HG02678 (cell line): ENCODE data around the gene LIN7A.
"Not testable (repeated sequence)": the region's sequence is repeated elsewhere in the genome, so short reads cannot be mapped to it uniquely, and the experiment has no call there.

ENCODE experiments used
- ATAC-seq: cut with Tn5 transposase; IDR thresholded peaks from one replicate; pipeline ENCODE4 v1.9.1; 2021; ENCODE audit warnings: mild to moderate bottlenecking, moderate library complexity; ENCODE audit not compliant: unreplicated experiment

Gene LIN7A

DNA sequence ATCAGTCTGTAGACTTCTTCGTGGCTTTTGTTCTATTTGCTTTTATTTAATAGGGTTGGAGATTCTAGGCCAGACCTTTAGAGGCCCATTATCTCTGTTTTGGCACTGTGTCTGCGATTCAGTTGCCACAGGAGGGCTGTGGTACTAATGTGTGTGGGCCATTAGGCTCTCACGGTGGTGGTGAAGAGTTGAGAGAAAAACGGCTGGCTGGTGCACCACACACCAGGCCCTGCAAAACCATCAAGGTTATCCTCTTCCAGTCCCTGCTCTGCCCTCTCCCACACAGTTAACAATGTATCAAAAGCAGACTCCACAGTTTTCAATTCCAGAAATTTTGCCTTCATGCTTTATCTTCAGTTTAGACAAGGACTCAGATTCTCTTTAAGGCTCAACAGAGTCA is 123.3 kb downstream of the LIN7A start:
- ATAC-seq = no peak

GRCh38 chr12:80813820-80814219 is 123.9 kb downstream of the LIN7A start:
- ATAC-seq = peak; percentile 38

DNA sequence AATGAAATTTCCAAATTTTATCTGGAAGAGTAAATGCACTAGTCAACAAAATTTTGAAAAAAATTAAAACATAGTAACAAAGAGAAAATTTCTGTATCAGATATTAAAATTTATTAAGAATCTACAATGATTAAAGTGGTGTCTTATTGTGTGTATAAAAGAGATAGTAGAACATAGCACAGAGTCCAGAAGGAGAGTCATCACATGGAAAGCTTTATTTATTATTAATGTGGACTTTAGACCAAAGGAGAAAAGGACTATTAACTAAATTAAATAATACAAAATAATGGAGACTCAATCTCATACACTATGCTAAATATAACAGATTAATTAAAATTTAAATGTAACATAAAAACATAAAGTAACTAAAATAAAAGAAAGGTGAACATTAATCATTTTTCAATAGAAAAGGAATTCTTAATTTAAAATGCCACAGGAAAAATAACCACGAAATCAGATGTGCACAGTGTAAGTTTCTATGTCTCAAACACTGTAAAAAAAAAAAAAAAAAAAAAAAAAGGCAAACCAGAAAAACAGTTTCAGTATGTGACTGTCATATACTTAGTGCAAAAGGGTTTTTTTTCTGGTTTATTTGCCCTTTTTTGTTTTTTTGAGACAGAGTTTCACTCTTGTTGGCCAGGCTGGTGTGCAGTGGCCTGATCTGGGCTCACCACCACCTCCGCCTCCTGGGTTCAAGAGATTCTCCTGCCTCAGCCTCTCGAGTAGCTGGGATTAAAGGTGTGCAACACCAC is 125.6 kb downstream of the LIN7A start:
- ATAC-seq = peak; percentile 36

DNA sequence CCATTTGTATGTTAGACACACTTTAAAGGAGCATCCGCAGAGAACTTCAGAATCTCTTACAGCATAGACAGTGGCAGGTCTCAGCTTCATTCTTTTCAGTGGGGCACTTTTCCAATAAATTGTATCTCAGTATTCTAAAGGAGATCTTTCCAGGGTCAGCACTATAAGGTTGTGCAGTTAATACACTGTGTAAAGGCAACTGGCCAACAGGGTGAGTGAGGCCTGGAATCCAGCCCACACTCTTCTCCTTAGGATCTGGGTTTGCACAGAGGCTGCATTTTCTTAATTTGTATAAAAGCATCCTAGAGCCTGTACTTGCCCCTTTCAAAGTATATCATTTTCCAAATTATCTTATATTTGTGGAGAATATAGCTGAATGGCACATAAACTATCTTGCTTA is 126.9 kb downstream of the LIN7A start:
- no peak for ATAC-seq

DNA sequence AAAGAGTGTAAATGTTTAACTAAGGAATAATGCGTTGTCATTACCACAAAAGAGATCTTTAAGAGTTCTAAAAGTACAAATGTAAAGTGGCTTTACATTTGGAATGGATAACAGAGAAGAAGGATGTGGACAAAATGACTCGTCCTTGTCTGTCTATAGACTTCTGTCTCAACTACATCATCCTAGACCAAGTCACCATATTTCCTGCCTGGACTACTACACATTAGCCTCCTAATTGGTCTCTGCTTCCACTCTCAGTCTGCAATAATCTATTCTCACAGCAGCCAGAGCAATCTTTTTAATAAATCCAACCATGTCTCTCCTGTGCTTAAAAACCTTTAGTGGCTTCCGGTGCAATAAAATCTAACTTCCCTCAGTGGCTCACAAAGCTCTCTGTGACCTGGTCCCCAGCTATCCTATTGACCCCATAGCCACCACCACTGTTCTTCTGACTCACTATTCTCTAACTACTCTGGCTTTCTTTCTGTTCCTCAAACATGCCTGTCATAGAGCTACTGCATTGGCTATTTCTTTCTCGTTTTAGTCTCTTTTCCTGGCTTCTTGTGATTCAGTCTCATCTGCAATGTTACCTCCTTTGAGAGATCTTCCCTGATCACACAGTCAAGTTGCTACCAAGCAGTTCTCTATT is 130.0 kb downstream of the LIN7A start:
- ATAC-seq = peak; percentile 74

DNA sequence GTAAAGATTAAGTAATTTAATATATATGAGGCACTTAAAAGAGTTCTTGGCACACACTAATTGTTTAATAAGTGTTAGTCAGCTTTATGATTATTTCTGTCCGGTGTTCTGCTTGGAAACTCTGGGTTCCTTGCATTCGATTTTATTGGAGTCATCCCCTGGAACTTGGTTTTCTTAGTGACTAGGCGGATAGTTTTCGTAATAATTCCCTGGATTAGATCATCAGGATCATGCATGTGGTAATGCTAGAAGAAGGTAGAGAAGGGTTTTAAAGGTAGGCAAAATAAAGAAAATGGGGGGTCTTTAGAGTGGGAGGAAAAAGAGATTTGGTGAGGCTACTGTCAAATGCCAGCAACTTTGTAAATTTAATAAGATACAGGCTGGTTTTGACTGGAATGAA is 132.6 kb downstream of the LIN7A start:
- ATAC-seq = no peak

DNA sequence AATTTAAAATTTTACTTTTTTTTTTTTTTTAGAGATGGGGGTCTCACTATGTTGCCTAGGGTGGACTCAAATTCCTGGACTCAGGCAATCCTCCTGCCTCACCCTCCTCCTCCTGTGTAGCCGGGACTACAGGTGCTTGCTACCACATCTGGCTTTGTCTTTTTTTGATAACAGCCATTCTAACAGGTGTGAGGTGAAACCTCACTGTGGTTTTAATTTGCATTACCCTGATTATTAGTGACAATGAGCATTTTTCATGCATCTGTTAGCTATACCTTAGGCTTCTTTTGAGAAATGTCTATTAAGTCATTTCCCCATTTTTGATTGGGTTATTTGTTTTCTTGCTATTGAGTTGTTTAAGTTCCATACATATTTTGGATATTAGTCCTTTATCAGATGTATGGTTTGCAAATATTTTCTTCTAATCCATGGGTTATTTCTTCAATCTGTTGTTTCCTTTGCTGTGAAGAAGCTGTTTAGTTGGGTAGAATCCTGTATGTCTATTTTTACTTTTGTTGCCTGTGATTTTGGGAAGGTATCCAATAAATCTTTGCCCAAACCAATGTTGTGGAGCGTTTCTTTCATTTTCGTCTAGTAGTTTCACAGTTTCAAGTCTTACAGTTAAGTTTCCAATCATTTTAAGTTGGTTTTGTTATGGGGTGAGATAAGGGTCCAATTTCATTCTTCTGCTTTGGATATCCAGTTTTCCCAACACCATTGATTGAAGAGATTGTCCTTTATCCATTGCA is 134.9 kb downstream of the LIN7A start:
- ATAC-seq = peak; percentile 89

DNA sequence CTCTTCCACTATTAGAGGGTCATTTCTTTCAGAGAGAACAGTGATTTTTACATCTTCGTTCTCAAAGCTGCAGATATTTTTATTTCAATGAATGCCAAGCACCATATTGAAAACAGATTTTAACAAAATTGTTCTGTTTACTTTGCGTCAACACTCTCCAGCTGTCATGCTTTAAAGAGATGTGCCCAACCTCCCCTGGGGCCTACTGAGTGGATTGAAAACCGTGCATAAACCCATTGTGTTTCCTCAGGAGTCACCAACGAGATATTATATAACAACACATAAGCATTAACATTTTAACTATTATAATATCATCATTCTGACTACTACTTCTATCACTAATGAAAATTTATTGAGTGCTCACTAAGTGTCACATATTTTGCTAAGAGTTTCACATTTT is 139.5 kb downstream of the LIN7A start:
- no peak for ATAC-seq

DNA sequence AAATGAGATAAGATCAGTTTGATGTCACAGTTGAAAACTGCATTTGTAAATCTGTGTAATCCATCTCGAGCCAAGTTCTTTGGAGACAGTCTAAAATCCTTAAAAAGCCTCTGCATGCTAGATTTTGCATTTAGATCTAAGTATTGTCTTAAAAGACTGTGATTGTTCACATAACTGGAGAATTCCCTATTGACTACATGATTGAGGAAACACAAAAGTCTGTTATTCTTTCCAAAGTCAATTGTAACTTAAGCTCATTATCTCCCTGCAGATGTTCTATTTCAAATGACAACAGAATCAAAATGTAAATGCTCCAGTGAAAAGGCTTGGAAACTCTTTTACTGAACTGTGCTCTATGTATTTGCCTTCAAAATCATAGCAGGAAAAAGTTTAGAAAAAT is 143.2 kb downstream of the LIN7A start:
- ATAC-seq = no peak

- no peak for ATAC-seq
Measured at GRCh38 chr12:80792861-80793260, 144.9 kb downstream of the LIN7A start.

- ATAC-seq = peak; percentile 52
Measured at GRCh38 chr12:80791863-80792262, 145.9 kb downstream of the LIN7A start.

DNA sequence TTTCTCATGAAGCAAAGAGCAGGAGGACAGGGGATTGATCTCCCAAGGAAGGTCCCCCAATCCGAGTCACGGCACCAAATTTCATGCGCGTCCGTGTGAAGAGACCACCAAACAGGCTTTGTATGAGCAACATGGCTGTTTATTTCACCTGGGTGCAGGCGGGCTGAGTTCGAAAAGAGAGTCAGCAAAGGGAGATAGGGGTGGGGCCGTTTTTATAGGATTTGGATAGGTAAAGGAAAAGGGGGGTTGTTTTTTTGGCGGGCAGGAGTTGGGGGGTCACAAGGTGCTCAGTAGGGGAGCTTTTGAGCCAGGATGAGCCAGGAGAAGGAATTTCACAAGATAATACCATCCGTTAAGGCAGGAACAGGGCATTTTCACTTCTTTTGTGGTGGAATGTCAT is 149.3 kb downstream of the LIN7A start:
- ATAC-seq = not testable (repeated sequence)

DNA sequence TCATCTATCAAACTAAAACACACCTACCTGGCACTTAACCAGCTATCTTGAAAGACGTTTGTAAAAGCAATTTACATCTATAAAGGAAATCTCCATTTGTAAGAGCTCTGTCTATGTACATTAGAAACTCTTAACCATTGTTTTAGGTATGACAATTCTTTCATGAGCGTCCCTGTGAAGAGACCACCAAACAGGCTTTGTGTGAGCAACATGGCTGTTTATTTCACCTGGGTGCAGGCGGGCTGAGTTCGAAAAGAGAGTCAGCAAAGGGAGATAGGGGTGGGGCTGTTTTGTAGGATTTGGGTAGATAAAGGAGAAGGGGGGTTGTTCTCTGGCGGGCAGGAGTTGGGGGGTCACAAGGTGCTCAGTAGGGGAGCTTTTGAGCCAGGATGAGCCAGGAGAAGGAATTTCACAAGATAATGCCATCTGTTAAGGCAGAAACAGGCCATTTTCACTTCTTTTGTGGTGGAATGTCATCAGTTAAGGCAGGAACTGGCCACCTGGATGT is 154.7 kb downstream of the LIN7A start:
- not testable (repeated sequence) for ATAC-seq

GRCh38 chr12:80781313-80781712 is 156.4 kb downstream of the LIN7A start:
- no peak for ATAC-seq

- no peak for ATAC-seq
Measured at GRCh38 chr12:80780746-80781145, 157.0 kb downstream of the LIN7A start.

DNA sequence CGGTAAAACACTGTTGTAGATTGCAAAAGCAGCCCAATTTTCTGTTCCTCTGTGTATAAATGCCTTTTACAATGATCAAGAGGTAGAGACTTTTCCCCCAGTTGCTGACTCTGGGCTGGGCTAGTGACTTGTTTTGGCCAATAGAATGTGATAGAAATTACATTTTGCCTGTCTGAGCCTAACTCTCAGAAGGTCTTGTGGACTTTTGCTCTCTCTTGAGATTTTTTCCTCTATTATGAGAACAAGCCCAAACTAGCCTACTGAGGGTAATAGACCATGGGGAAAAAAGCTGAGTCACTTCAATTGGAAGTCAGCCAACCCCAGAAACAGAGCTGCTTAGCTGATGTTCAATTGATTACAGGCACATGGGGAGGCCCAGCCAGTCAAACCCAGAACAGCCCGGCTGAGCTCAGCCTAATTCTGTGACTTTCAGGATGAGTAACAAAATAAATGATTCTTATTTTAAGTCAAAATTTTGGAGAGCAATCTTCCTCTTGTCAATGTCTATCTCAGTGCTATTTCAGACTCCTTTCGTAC is 159.7 kb downstream of the LIN7A start:
- ATAC-seq = peak; percentile 94

DNA sequence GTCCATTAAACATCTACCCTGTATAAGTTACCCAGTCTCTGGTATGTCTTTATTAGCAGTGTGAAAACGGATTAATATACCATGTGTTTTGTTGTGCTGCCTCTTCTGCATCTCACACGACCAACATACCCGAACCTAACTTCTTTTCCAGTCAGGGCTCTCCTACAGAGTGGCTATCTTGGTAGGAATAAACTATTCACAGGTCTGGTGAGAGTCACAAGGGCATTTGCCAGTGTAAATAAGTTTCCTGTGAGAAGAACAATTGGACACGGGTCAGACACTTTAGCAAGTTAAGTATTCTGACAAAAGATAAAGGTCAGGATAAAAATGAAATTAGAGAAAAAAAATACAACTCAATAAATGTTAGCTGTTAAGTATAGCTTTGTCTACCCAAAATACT is 160.1 kb downstream of the LIN7A start:
- no peak for ATAC-seq

DNA sequence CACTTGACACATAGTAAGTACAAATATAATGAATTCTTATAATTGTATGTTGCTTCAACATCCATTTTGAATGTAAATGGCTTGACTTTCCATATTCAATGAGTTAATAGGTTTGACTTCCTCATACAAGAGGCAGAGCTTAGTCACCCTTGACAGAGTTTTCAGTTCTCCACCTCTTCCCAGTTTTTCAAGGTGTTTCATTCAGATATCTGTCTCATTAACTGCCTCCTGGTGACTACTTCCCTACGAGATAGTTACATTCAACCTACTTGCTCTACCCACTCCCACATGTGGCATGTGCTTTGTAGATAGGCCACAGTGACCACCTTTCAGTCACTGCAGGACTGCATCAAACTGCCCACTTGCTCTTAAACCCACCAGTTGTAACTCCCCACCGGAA is 161.0 kb downstream of the LIN7A start:
- no peak for ATAC-seq

GRCh38 chr12:80770958-80771357 is 166.8 kb downstream of the LIN7A start:
- ATAC-seq = no peak

DNA sequence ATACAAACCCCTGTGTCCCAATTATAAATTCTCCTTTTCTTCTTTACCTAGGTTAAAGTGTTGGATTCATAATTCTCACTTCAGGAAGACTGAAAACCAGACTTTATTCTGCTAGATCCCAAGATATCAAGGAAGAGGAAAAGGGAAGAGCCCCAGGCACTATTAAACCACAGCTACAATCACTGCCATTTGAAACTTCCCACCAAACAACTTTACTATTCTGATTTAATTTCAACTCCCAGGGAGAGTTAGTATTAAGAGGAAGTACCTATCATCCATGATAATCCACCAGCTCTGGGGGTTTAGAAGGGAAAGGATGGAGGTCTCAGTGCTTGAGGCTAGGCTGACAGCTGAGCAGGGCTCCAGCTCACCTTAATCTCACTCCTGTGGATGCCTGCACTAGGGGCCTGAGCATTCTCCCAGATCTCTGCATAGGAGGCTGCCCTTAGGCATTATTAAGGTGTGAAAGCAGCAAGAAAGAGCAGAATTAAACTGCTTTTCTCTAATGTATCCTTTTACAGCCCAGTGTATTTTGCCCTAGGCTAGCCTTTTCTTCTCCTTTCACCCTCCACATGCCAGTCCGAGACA is 168.1 kb downstream of the LIN7A start:
- no peak for ATAC-seq

GRCh38 chr12:80766897-80767296 is 170.8 kb downstream of the LIN7A start:
- peak; percentile 92 for ATAC-seq
